Parietal lobe (tissue), 1 donor: ENCODE data around the gene GPR155. TPM values are rescaled to one million over a fixed set of nuclear protein-coding genes. Genes with fewer than 3 reads are reported as not detected.

Experiments
- total RNA-seq: library from RNA; depleted of rRNA; stranded (reverse); fragments of >200 nt; gene quantifications from one replicate; pipeline ENCODE4 v1.2.3, GENCODE V29; 2014

Gene GPR155
- 11.6 TPM for total RNA-seq

GRCh38 chr2:174486563-174487107 is at the start of gene GPR155:
GPR155 (minus strand) TSS chr2:174487029; CDS start chr2:174481956, 5,073 bp downstream.

GRCh38 chr2:174395284-174395968 is 91.4 kb downstream of the GPR155 start, which contains the start of gene SCRN3:
SCRN3 (plus strand) TSS chr2:174395730; CDS start chr2:174398284, 2,554 bp downstream.

Other genes starting within 250 kb of the GPR155 start
- gene OLA1, start 238.5 kb downstream of the GPR155 start, total RNA-seq: 79.2 TPM
- 20.0 TPM for gene SP9, start 152.1 kb downstream of the GPR155 start, total RNA-seq
- 65.7 TPM for gene SCRN3, start 91.3 kb downstream of the GPR155 start, total RNA-seq
- 3.8 TPM for gene WIPF1, start 110.8 kb upstream of the GPR155 start, total RNA-seq